Measurements from ENCODE around the gene SLC38A7.

SLC38A7 gene

DNA sequence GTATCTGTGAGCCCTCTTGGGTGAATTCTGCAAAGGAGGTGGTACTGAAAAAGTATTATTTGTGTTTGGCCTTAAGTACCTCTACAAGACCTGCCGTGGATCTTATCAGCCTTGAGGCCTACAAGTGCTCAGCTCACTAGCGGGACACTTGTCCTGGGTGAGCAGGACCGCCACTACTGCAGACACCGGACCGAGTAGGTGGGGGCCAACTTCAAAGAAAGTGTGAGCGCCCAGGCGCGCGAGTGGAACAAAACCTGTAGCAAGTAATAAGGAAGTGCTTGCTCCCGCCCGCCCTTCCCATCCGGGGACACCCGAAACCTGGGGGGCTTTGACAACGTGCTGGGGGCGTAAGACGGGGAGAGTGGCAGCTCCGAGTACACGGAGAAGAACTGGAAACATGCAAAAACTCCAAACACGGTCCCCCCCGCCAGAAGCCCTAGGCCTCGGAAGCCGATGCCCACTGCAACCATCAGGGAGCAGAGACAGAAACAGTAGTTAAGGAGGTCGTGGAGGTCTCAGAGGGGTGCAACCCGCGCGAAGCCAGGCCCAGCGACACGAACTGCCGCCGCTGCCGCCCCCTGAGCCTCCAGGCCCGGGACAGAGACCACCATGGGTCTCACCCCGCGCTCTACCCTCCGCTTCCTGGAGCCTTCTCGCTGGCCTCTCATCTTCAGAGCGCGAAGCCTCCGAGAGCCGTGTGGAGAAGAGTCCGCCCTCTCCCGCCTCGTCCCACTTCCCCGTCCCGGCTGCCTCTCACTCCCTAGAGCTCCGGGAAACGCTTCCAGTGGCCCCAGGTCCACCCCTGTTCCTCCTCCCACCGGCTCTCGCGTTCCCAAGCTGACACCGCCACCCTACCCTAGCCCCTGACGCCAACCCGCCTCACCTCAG, 55.5 kb downstream of the SLC38A7 start:
- TF ChIP-seq CTCF (IDR thresholded peaks at IDR 0.05; ENCODE audit: unreplicated experiment in 3 of 3) = no peak
- Mint-ChIP-seq H3K27me3 (ENCODE audit: low read depth) (no peaks in the 10 kb centered on the region), H3K4me3 (peak overlapping the region; percentile 95 to 100 (median 99)), H3K36me3 (ENCODE audit: low read depth) (peaks cover 9% of the 10 kb centered on the region), H3K4me1 (peaks cover 7% of the 10 kb centered on the region), H3K27ac (peak overlapping the region; percentile 99 to 100 (median 99)), H3K9me3 (no peaks in the 10 kb centered on the region)

DNA sequence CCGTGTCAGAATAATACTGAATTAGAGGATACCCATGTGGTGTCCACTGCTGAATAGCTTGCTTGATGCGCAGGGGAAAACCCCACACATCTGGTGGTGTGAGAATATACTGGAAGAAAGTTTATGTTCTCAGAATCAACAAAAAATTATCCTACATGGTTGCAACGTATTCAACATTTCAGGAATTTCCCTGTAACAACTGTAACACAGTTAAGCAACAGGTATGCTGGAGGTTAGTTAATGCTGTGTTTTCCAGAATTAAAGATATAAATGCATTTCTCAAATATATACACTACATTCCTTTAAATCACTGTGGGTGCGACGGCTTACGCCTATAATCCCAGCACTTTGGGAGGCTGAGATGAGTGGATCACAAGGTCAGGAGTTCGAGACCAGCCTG, 60.4 kb downstream of the SLC38A7 start:
- no peak for TF ChIP-seq CTCF (IDR thresholded peaks at IDR 0.05; ENCODE audit: unreplicated experiment in 3 of 3)
- no peak overlapping the region for H3K4me3 Mint-ChIP-seq
- H3K27ac Mint-ChIP-seq = no peak overlapping the region
- H3K36me3 Mint-ChIP-seq (ENCODE audit: low read depth) = peaks cover 46% of the 10 kb centered on the region
- no peaks in the 10 kb centered on the region for H3K27me3 Mint-ChIP-seq (ENCODE audit: low read depth)
- H3K4me1 Mint-ChIP-seq = peaks cover 7% of the 10 kb centered on the region
- H3K9me3 Mint-ChIP-seq = no peaks in the 10 kb centered on the region

DNA sequence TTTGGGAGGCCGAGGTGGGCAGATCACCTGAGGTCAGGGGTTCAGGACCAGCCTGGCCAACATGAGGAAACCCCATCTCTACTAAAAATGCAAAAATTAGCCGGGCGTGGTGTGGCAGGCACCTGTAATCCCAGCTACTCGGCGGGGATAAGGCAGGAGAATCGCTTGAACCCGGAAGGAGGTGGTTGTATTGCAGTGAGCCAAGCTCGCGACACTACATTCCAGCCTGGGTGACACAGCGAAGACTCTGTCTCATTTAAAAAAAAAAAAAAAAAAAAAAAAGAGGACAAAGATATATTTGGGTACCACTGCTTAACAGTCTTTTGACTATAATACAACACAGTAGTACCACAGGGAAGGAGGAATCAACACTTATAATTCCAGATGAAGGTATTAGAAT, 64.2 kb downstream of the SLC38A7 start:
- Mint-ChIP-seq H3K27me3 (ENCODE audit: low read depth) (no peaks in the 10 kb centered on the region), H3K36me3 (ENCODE audit: low read depth) (peaks cover 60% of the 10 kb centered on the region), H3K27ac (no peak overlapping the region), H3K9me3 (no peaks in the 10 kb centered on the region), H3K4me1 (no peaks in the 10 kb centered on the region), H3K4me3 (no peak overlapping the region)
- TF ChIP-seq CTCF (IDR thresholded peaks at IDR 0.05; ENCODE audit: unreplicated experiment in 3 of 3) = no peak

DNA sequence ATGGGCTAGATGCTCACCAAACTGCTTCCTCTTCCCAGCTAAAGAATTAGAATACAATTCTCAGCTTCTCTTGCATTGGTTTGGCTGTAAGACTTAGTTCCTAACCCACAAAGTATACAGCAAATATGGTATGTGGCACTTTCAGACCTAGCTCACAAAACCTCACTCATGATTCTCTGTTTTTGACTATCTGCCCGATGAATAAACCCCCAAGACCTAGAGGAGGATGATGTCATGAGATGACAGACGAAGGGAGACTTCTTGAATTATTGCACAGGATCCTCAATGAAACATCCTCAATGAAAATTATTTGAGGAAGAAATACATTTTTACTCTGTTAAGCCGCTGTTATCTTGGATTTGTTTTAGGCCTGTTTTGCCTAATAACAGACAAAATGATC, 69.3 kb downstream of the SLC38A7 start:
- no peaks in the 10 kb centered on the region for H3K4me1 Mint-ChIP-seq
- H3K27me3 Mint-ChIP-seq (ENCODE audit: low read depth) = no peaks in the 10 kb centered on the region
- no peak for TF ChIP-seq CTCF (IDR thresholded peaks at IDR 0.05; ENCODE audit: unreplicated experiment in 3 of 3)
- H3K4me3 Mint-ChIP-seq = no peak overlapping the region
- H3K9me3 Mint-ChIP-seq = no peaks in the 10 kb centered on the region
- H3K27ac Mint-ChIP-seq = no peak overlapping the region
- peaks cover 40% of the 10 kb centered on the region for H3K36me3 Mint-ChIP-seq (ENCODE audit: low read depth)

All from nephron (organoid).